HG03064 (cell line): ENCODE data around the gene STIM1.

Experiments used
- ATAC-seq: cut with Tn5 transposase; IDR thresholded peaks from one replicate; pipeline ENCODE4 v1.9.1; 2021; ENCODE audit warnings: low read depth; ENCODE audit not compliant: unreplicated experiment

Gene STIM1

GRCh38 chr11:3907590-3907989 is 52.1 kb downstream of the STIM1 start:
- no peak for ATAC-seq

GRCh38 chr11:3909901-3910300 is 54.4 kb downstream of the STIM1 start:
- ATAC-seq: no peak

GRCh38 chr11:3911908-3912505 is 56.5 kb downstream of the STIM1 start:
- ATAC-seq: no peak

GRCh38 chr11:3913921-3914320 is 58.5 kb downstream of the STIM1 start:
- no peak for ATAC-seq

GRCh38 chr11:3914805-3915204 is 59.3 kb downstream of the STIM1 start:
- no peak for ATAC-seq

- ATAC-seq: no peak
Measured at GRCh38 chr11:3916962-3917361, 61.5 kb downstream of the STIM1 start.

GRCh38 chr11:3920148-3920852 is 64.8 kb downstream of the STIM1 start:
- no peak for ATAC-seq

GRCh38 chr11:3922056-3922455 is 66.6 kb downstream of the STIM1 start:
- ATAC-seq: no peak

- ATAC-seq: no peak
Measured at GRCh38 chr11:3925513-3925912, 70.0 kb downstream of the STIM1 start.

- no peak for ATAC-seq
Measured at GRCh38 chr11:3926458-3927095, 71.1 kb downstream of the STIM1 start.

- no peak for ATAC-seq
Measured at GRCh38 chr11:3927129-3927796, 71.8 kb downstream of the STIM1 start.

- ATAC-seq: no peak
Measured at GRCh38 chr11:3929232-3929631, 73.8 kb downstream of the STIM1 start.

GRCh38 chr11:3929649-3930048 is 74.2 kb downstream of the STIM1 start:
- ATAC-seq: no peak

GRCh38 chr11:3932698-3933097 is 77.2 kb downstream of the STIM1 start:
- ATAC-seq: no peak

GRCh38 chr11:3933165-3933628 is 77.7 kb downstream of the STIM1 start:
- ATAC-seq: no peak

- ATAC-seq: no peak
Measured at GRCh38 chr11:3934658-3935057, 79.2 kb downstream of the STIM1 start.

- ATAC-seq: no peak
Measured at GRCh38 chr11:3936517-3936916, 81.1 kb downstream of the STIM1 start.

- no peak for ATAC-seq
Measured at GRCh38 chr11:3939211-3939610, 83.7 kb downstream of the STIM1 start.

- ATAC-seq: no peak
Measured at GRCh38 chr11:3939651-3940190, 84.3 kb downstream of the STIM1 start.

GRCh38 chr11:3942160-3942955 is 86.9 kb downstream of the STIM1 start:
- ATAC-seq: no peak
